Measurements from ENCODE around the gene OLIG3.

GRCh38 chr6:137473598-137473997, 20.6 kb downstream of the OLIG3 start:
- TF ChIP-seq, protein P1, sequence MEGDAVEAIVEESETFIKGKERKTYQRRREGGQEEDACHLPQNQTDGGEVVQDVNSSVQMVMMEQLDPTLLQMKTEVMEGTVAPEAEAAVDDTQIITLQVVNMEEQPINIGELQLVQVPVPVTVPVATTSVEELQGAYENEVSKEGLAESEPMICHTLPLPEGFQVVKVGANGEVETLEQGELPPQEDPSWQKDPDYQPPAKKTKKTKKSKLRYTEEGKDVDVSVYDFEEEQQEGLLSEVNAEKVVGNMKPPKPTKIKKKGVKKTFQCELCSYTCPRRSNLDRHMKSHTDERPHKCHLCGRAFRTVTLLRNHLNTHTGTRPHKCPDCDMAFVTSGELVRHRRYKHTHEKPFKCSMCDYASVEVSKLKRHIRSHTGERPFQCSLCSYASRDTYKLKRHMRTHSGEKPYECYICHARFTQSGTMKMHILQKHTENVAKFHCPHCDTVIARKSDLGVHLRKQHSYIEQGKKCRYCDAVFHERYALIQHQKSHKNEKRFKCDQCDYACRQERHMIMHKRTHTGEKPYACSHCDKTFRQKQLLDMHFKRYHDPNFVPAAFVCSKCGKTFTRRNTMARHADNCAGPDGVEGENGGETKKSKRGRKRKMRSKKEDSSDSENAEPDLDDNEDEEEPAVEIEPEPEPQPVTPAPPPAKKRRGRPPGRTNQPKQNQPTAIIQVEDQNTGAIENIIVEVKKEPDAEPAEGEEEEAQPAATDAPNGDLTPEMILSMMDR (IDR thresholded peaks at IDR 0.05 in 4 of 5, conservative IDR thresholded peaks at IDR 0.05 in 1 of 5), result no peak
- TF ChIP-seq POLR2A (IDR thresholded peaks at IDR 0.05), result no peak

All from gastrocnemius medialis (tissue), 4 donors.